Activated T-helper 17 cell treated with anti-CD3 and anti-CD28 coated beads, Interleukin-2, amount 50 U/mL, for 72 hours (primary cell): ENCODE measurements around the gene CD68. TPM values are rescaled to one million over a fixed set of nuclear protein-coding genes. Genes with fewer than 3 reads are reported as not detected.
"Not testable (repeated sequence)": the region's sequence is repeated elsewhere in the genome, so short reads cannot be mapped to it uniquely, and the experiment has no call there.

Experiments used
- ATAC-seq: fragments of 150-1000 bp; cut with Tn5 transposase; replicated peaks from 2 replicates; pipeline ENCODE4 v1.10.0; 2021; ENCODE audit warnings: mild to moderate bottlenecking, moderate library complexity
- H3K27ac Mint-ChIP-seq: one replicate; pipeline ENCODE4 v1.8.0; 2022; ENCODE audit warnings: mixed read lengths
- H3K27me3 Mint-ChIP-seq: one replicate; pipeline ENCODE4 v1.8.0; 2022; ENCODE audit warnings: mixed read lengths
- H3K36me3 Mint-ChIP-seq: one replicate; pipeline ENCODE4 v1.8.0; 2022; ENCODE audit warnings: low read depth, mild to moderate bottlenecking, mixed read lengths
- H3K4me1 Mint-ChIP-seq: one replicate; pipeline ENCODE4 v1.8.0; 2022; ENCODE audit warnings: mixed read lengths
- H3K4me3 Mint-ChIP-seq: one replicate; pipeline ENCODE4 v1.8.0; 2022; ENCODE audit warnings: mild to moderate bottlenecking, mixed read lengths
- H3K9me3 Mint-ChIP-seq: one replicate; pipeline ENCODE4 v1.8.0; 2022; ENCODE audit warnings: mixed read lengths
- total RNA-seq, 2 donors: library from RNA; stranded (reverse); gene quantifications; one replicate each; pipeline ENCODE4 v1.2.3, GENCODE V29; 2022

Gene CD68
- total RNA-seq, 2 donors from 2014 or later = 17.5 to 51.8 TPM

DNA sequence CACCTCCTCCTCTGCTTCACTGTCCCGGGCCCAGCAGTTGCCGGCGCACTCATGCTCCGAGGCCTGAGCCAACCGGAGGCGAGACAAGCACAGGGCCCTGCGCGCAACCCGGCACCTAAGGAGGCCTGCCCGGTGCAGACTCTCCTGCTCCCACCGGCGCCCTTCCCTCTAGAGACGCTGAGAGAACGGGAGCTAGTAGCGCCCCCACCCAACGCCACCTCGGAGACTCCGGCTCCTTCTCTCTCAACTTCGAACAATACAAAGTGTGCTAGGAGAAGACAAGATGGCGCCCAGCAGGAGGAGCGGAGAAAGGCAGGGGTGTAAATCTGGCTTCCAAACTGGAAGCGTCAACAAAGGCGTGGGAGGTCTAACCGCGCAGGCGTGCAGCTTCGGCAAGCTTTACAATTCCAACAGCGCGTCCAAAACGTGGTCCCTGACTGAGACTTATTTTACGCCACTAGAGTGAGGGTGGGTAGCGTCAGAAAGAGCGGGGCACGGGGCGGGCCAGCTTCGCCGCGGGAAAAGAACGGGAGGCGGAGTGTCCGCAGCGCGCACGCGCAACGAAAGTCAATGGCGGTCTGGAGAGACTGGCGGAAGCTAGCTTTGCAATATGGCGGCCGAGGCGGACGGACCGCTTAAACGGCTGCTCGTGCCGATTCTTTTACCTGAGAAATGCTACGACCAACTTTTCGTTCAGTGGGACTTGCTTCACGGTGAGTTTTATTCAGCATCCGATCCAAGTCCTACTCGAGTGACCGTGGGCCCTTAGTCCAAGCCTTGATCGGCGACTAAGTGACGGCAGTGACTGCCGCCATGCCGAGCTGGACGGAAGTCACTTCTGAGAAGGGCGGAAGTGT is 4.0 kb downstream of the CD68 start, which contains the start of gene MPDU1:
TSS of gene MPDU1 (plus strand) at position 600 of the 857 bp plus-strand sequence. CDS start at position 611, 11 bp downstream.
- Mint-ChIP-seq H3K27ac (peak within 1 kb of the TSS; percentile 94), H3K27me3 (no peaks in the 10 kb centered on the region), H3K4me1 (peaks cover 33% of the 10 kb centered on the region), H3K9me3 (no peaks in the 10 kb centered on the region), H3K4me3 (peak within 1 kb of the TSS; percentile 96), H3K36me3 (peaks cover 77% of the 10 kb centered on the region)
- peak; percentile 78 for ATAC-seq

DNA sequence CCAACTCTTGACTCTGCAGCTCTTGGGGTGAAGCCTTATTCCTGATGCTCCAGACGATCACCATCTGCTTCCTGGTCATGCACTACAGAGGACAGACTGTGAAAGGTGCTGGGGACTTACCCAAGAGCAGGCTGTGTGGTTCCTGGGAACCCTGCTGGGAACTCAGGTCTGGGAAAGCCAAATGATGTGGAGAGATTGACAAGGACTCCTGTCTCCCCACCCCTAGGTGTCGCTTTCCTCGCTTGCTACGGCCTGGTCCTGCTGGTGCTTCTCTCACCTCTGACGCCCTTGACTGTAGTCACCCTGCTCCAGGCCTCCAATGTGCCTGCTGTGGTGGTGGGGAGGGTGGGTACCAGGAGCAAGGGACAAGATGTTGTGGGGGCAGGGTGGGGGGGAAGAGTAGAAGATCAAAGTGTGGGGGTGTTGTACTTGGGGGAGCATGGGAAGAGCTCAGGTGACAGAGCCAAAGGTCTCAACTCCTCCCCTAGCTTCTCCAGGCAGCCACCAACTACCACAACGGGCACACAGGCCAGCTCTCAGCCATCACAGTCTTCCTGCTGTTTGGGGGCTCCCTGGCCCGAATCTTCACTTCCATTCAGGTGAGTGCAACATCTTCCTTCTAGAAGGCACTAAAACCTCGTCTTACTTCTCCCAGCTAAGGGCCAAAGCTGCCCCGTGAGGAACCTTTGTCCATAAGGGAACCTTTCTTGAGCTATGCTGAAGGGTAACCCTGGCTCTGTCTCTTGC is 7.4 kb downstream of the CD68 start:
- Mint-ChIP-seq H3K9me3 (no peaks in the 10 kb centered on the region), H3K4me1 (peaks cover 8% of the 10 kb centered on the region), H3K27me3 (no peaks in the 10 kb centered on the region), H3K36me3 (peaks cover 61% of the 10 kb centered on the region), H3K27ac (peak overlapping the region; percentile 43), H3K4me3 (no peak overlapping the region)
- ATAC-seq = no peak

DNA sequence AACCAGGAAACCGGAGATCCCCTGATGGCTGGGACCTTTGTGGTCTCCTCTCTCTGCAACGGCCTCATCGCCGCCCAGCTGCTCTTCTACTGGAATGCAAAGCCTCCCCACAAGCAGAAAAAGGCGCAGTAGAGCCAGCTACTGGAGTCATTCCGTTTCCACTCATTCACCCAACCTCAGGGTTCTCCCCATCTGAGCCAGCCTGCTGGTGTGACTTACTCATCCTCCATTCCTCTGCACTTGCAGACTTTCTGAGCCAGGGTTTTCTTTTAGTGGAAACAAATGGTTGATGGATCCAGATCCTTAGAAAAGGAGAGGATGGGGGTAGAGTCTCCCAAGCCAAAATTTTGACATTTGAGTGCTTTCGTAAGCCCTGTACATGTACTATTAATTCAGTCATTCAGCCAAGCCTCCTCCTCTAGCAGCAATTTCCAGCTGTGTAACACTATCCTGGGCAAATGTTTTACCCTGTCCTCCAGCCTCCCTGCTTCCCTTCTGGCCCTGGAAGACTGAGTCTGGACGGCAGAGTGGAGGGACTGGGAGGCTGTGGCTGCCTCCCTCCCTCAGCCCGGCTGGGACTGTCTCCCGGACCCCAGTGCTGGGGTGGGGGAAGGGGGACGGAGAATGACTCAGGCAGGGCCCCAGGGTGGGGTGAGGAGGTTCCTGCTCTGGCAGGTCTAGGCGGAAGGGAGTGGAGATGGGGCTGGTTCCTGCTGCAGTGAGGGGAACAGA is 8.1 kb downstream of the CD68 start:
- Mint-ChIP-seq H3K9me3 (no peaks in the 10 kb centered on the region), H3K27me3 (no peaks in the 10 kb centered on the region), H3K4me3 (no peak overlapping the region), H3K36me3 (peaks cover 68% of the 10 kb centered on the region), H3K27ac (peak overlapping the region; percentile 43), H3K4me1 (peaks cover 8% of the 10 kb centered on the region)
- ATAC-seq = no peak

DNA sequence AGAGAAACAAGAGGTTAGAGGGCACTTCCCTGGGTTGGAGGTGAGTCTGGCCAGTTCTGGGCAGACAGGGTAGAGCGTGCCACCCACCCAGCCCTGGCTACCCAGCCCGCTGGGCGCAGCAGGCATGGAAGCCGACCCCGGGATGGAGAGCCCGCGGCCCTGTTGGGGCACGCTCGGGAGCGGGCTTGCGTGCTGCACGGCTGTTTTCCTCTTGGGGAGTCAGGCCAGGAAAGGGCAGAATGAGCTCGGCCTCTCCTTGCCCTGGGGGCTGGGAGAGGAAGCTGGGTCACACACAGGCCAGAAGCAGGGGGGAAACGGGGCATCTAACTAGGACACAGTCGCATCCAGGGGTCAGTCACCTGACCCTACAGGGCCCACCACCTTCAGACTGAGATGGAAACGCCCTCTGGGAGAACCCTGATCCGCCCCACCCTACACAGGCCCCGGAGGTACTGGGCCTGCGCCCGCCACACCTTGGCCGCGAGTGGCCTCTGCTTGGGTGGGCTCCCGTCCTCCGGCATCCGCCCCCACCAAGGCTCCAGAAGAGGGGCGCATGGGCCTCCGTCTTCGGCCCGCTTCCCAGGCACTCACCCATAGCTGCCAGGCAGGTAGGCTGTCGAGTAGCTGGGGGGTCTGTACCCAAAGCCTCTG is 9.2 kb downstream of the CD68 start:
- no peak overlapping the region for H3K4me3 Mint-ChIP-seq
- no peak for ATAC-seq
- no peaks in the 10 kb centered on the region for H3K9me3 Mint-ChIP-seq
- peaks cover 8% of the 10 kb centered on the region for H3K4me1 Mint-ChIP-seq
- H3K27me3 Mint-ChIP-seq = no peaks in the 10 kb centered on the region
- no peak overlapping the region for H3K27ac Mint-ChIP-seq
- H3K36me3 Mint-ChIP-seq = peaks cover 72% of the 10 kb centered on the region

DNA sequence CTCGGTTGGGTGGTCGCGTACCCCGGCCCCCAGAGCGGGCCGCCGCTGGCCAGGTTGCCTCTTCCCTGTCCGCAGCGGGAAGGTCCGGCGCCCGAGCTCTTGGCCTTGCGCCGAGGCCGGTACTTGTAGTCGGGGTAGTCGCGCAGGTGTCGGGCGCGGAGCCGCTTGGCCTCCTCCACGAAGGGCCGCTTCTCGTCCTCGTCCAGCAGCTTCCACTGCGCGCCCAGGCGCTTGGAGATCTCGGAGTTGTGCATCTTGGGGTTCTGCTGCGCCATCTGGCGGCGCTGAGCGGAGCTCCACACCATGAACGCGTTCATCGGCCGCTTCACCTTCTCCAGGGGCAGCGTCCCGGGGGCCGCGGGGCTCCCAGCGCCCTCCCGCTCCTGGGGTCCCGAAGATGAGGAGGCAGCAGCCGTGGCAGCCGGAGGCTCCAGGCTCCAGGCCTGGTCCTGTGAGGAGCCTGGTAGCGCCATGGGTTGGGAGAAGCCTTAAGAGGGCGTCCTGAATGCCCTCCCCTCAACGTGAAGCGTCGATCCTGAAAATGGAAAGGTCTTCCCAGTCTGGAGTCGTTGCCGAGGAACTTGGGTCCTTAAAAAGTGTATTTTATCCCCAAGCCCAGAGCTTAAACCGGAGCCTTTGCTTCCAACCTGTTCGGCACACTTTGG is 9.9 kb downstream of the CD68 start:
- H3K4me3 Mint-ChIP-seq = no peak overlapping the region
- peak; percentile 84 for ATAC-seq
- peaks cover 72% of the 10 kb centered on the region for H3K36me3 Mint-ChIP-seq
- H3K27ac Mint-ChIP-seq = no peak overlapping the region
- peaks cover 8% of the 10 kb centered on the region for H3K4me1 Mint-ChIP-seq
- no peaks in the 10 kb centered on the region for H3K27me3 Mint-ChIP-seq
- no peaks in the 10 kb centered on the region for H3K9me3 Mint-ChIP-seq

DNA sequence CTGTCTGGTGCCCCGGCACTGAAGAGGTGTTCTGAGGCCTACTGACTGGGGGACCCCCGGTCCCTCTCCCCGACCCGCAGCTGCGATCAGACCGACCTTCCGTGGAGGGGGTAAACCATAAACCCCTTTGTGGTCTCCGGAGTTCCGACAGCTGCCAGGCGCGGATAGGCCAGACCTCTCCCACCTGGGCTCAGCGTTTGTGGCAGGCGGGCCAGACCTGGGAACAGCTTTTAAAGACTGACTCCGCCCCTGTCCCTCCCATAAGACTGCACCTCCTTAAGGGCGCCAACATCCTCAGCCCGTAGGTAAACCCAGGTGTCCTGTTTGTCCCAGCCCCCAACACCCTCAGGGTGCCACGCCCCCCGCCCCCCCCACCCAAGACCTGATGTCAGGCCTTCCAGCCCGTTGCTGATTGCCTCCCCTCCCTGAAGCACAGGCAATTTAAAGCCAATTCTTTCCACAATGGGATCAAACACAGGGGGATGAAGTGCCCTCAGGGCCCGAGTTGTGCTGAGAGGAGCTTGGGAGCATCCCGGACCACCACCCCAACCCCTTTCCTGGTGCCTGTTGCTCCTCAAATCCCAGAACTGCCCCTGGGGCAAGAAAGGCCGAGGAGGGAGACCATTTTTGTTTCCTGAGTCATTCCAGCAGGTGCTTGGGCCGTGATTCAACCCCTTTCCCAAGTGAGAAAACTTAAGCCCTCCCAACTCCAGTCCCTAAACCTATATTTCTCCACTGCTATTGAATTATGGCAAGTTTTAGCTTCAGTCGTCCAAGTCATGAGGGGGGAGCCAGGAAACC is 10.7 kb downstream of the CD68 start, which contains the start of gene SOX15:
TSS of gene SOX15 (minus strand) at position 204 of the 801 bp plus-strand sequence. CDS start 418 bp downstream, outside the sequence.
- Mint-ChIP-seq H3K27ac (peak within 1 kb of the TSS; percentile 78), H3K9me3 (no peaks in the 10 kb centered on the region)

DNA sequence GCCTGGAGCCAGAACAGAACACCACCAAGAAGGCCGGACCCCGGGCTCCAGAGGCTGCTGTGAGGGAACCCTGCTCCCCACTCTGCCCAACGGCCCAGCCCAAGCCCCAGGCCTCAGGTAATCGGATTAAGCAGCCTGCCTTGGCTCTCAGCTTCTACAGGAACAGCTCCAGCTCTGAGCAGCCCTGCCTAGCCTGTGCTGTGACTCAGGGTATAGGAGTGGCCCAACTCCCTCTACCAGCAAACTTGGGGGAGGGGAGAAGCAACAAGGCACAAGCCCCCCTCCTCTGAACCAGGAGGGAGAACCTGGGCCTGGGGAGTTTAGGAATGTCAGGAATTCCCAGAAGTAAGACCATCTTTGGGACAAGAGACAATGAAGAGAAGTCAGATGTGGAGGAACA is 11.3 kb downstream of the CD68 start:
- H3K27ac Mint-ChIP-seq = peak overlapping the region; percentile 78

More for the DNA sequence above, 10.7 kb downstream of the CD68 start, which contains the start of gene SOX15:
- ATAC-seq = no peak
- Mint-ChIP-seq H3K4me3 (no peak within 1 kb of the TSS), H3K4me1 (peaks cover 4% of the 10 kb centered on the region), H3K27me3 (no peaks in the 10 kb centered on the region), H3K36me3 (peaks cover 71% of the 10 kb centered on the region)

DNA sequence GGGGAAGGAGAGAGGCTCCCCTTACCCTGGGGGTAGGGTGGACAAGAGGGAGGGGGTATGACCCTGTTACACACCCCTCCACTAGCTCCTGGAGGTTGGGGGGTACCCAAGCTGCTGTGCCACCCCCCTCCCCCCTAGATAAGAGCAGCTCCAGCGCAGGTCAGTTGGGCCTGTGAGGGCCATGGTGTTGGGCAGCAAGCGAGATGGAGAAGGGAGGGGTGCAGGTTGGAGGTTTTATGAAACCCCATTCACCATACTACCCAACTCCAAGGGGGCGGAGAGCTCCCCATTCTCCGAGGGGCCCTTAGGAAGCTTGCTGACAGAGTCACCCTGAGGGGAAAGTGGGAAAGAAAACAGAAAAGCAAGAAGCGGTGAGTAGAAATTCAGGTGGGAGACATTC is 12.2 kb downstream of the CD68 start:
- Mint-ChIP-seq H3K4me1 (no peaks in the 10 kb centered on the region), H3K4me3 (no peak overlapping the region), H3K27ac (peak overlapping the region; percentile 58), H3K9me3 (no peaks in the 10 kb centered on the region), H3K27me3 (no peaks in the 10 kb centered on the region), H3K36me3 (peaks cover 79% of the 10 kb centered on the region)
- ATAC-seq = no peak

More for the DNA sequence above, 11.3 kb downstream of the CD68 start:
- Mint-ChIP-seq H3K27me3 (no peaks in the 10 kb centered on the region), H3K36me3 (peaks cover 72% of the 10 kb centered on the region), H3K4me3 (no peak overlapping the region), H3K4me1 (peaks cover 1% of the 10 kb centered on the region), H3K9me3 (no peaks in the 10 kb centered on the region)
- ATAC-seq = no peak

DNA sequence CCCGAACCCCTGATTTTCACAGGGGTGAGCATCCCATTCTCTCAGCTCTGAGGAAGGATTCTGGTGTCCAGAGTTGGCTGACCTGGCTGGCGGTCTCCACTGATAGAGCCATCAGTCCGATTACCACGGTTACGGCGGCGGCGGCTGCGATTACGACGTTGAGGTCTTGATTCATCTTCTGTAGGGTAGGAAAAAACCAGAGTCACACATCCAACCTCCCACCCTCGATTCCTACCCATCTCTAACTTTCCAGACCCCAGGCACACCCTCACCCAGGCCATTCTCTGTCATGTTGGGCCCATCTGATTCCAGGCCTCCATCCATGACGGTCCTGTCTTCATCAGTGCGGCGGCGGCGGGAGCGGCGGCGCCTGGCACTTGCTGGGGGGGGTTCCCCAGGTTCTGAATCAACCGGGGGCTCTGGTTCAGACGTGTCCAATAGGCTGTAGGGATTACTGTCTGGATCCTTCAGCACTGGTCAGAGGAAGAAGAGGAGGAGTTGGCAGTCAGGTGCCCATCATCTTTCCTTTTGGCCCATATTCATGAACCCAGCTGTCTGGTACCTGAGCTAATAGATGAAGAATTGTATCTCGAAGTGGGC is 13.1 kb downstream of the CD68 start:
- Mint-ChIP-seq H3K4me3 (no peak overlapping the region), H3K27ac (no peak overlapping the region), H3K4me1 (no peaks in the 10 kb centered on the region), H3K27me3 (no peaks in the 10 kb centered on the region), H3K36me3 (peaks cover 80% of the 10 kb centered on the region), H3K9me3 (no peaks in the 10 kb centered on the region)
- ATAC-seq = no peak

DNA sequence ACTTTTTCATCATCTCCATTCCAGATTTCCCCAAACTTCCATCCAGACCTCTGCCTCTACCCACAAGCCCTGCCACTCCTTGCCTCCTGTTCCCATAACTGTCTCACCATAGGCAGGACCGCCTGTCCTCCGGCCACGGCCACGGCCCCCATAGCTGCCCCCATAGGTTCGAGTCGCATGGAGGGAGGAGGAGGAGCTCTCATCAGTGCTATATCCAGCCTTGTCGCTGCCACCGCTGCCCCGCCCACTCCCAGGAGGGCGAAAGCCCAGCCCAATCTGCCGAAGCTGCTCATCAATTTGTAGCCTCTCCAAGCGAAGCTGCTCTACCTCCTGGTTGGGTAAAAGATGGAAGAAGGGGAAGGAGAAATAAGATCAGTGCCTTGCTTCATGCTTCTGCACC is 13.9 kb downstream of the CD68 start:
- peaks cover 78% of the 10 kb centered on the region for H3K36me3 Mint-ChIP-seq
- H3K4me1 Mint-ChIP-seq = no peaks in the 10 kb centered on the region
- H3K27ac Mint-ChIP-seq = no peak overlapping the region
- ATAC-seq = no peak
- H3K27me3 Mint-ChIP-seq = no peaks in the 10 kb centered on the region
- no peaks in the 10 kb centered on the region for H3K9me3 Mint-ChIP-seq
- no peak overlapping the region for H3K4me3 Mint-ChIP-seq

DNA sequence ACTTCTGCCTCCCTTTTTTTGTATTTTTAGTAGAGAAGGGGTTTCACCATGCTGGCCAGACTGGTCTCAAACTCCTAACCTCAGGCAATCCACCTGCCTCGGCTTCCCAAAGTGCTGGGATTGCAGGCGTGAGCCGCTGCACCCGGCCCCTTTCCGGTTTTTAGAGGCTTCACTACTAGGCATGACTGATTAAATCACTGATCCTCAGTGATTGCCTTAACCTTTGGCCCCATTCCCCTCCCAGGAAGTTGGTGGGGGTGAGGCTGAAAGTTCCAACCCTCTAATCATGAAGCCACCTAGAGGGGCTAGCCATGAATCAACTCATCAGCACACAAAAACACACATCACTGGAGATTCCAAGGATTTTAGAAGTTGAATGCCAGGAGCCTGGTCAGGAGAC is 18.1 kb downstream of the CD68 start:
- H3K4me1 Mint-ChIP-seq, H3K4me3 Mint-ChIP-seq, ATAC-seq, H3K9me3 Mint-ChIP-seq, H3K27ac Mint-ChIP-seq, H3K27me3 Mint-ChIP-seq: not testable (repeated sequence)
- H3K36me3 Mint-ChIP-seq = peaks cover 96% of the 10 kb centered on the region

DNA sequence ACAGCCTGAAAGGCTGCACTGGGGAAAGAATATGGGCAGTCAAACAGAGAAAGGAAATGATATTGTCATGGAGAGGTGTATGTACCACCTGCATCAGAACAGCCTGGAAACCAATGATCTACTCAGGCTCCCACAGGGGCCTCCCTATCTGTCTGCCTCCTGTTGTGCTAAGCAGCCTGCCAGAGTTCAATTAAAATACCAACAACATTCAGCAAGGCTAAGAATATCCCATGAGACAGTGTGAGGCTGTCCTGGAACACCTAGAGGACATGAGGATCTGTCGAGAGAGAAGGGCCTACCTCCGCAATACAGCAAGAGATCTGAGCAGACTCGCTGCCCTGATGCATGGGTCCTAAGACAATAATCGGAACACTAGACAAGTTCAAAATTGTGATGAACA is 26.8 kb downstream of the CD68 start:
- H3K36me3 Mint-ChIP-seq = peaks cover 72% of the 10 kb centered on the region
- no peaks in the 10 kb centered on the region for H3K9me3 Mint-ChIP-seq
- H3K27me3 Mint-ChIP-seq = no peaks in the 10 kb centered on the region
- peaks cover 4% of the 10 kb centered on the region for H3K4me1 Mint-ChIP-seq
- H3K4me3 Mint-ChIP-seq = no peak overlapping the region
- no peak for ATAC-seq
- H3K27ac Mint-ChIP-seq = peak overlapping the region; percentile 15
